ENCODE measurements around the gene STAB2.

The STAB2 gene

GRCh38 chr12:103590271-103590670 lies 3.2 kb downstream of the STAB2 start:
- no peaks in the 10 kb centered on the region for H3K27me3 ChIP-seq (ENCODE audit: control insufficient read depth, insufficient read depth, low read length)
- H3K27ac ChIP-seq (ENCODE audit: low read depth, low read length) = no peak overlapping the region
- no peak overlapping the region for H3K4me3 ChIP-seq (ENCODE audit: low read length)
- no peak overlapping the region for H3K9ac ChIP-seq (ENCODE audit: low read length)
- H3K36me3 ChIP-seq (ENCODE audit: control insufficient read depth, insufficient read depth, low read length) = no peaks in the 10 kb centered on the region
- no peaks in the 10 kb centered on the region for H3K4me1 ChIP-seq (ENCODE audit: control insufficient read depth, insufficient read depth, low read length)

DNA sequence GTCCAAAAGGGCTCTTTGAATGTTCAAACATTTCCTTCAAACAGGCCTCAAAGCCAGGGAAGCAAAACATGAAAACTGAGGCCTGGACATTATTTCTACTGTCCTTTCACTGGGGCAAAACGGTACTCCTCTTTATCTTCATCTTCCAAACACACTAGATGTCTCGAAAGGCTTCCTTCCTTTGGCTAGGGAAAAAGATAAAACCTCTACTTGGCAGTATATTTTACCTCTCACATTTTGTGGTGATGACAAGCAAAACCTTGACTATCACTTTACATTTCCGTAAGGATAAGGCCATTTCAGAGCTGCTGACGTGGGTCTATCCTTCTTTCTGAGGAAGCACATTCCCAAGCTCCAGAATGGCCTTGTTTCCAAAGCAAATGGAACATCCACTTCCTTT lies 9.9 kb downstream of the STAB2 start:
- Histone ChIP-seq H3K4me1 (ENCODE audit: control insufficient read depth, insufficient read depth, low read length) (no peaks in the 10 kb centered on the region), H3K27me3 (ENCODE audit: control insufficient read depth, insufficient read depth, low read length) (no peaks in the 10 kb centered on the region), H3K27ac (ENCODE audit: low read depth, low read length) (no peak overlapping the region), H3K36me3 (ENCODE audit: control insufficient read depth, insufficient read depth, low read length) (no peaks in the 10 kb centered on the region), H3K4me3 (ENCODE audit: low read length) (no peak overlapping the region), H3K9ac (ENCODE audit: low read length) (no peak overlapping the region)

GRCh38 chr12:103599274-103599673 lies 12.2 kb downstream of the STAB2 start:
- no peak overlapping the region for H3K4me3 ChIP-seq (ENCODE audit: low read length)
- H3K9ac ChIP-seq (ENCODE audit: low read length) = no peak overlapping the region
- no peak overlapping the region for H3K27ac ChIP-seq (ENCODE audit: low read depth, low read length)
- H3K36me3 ChIP-seq (ENCODE audit: control insufficient read depth, insufficient read depth, low read length) = no peaks in the 10 kb centered on the region
- H3K27me3 ChIP-seq (ENCODE audit: control insufficient read depth, insufficient read depth, low read length) = no peaks in the 10 kb centered on the region
- no peaks in the 10 kb centered on the region for H3K4me1 ChIP-seq (ENCODE audit: control insufficient read depth, insufficient read depth, low read length)

DNA sequence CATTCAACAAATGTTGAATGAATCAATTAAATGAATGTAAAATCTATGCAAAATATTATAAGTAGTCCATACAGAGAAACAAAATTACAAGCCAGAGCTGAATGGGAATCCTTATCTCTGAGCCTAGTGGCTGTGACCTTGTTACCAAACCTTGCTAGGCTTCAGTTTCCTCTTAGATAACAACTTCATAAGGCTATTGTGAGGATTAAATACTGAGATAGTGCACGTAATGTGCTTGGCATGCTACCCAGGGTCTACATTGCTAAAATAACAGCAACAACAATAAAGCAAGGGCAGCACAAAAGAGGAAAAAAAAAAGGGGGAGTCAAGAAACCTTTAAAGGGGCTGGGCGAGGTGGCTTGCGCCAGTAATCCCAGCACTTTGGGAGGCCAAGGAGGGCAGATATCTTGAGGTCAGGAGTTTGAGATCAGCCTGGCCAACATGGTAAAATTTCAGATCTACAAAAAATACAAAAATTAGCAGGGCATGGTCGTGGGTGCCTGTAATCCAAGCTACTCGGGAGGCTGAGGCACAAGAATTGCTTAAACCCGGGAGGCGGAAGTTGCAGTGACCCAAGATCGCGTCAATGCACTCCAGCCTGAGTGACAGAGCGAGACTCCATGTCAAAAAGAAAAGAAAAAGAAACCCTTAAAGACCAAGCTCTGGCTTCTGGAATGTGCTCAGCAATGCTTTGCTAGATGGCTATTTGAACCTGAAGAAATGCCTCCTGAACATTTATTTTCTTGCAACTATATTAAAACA lies 14.1 kb downstream of the STAB2 start:
- Histone ChIP-seq H3K36me3 (ENCODE audit: control insufficient read depth, insufficient read depth, low read length) (no peaks in the 10 kb centered on the region), H3K4me3 (ENCODE audit: low read length) (no peak overlapping the region), H3K4me1 (ENCODE audit: control insufficient read depth, insufficient read depth, low read length) (no peaks in the 10 kb centered on the region), H3K9ac (ENCODE audit: low read length) (no peak overlapping the region), H3K27ac (ENCODE audit: low read depth, low read length) (no peak overlapping the region), H3K27me3 (ENCODE audit: control insufficient read depth, insufficient read depth, low read length) (no peaks in the 10 kb centered on the region)

GRCh38 chr12:103620395-103620794 lies 33.3 kb downstream of the STAB2 start:
- no peak overlapping the region for H3K27ac ChIP-seq (ENCODE audit: low read depth, low read length)
- H3K4me3 ChIP-seq (ENCODE audit: low read length) = no peak overlapping the region
- H3K9ac ChIP-seq (ENCODE audit: low read length) = no peak overlapping the region
- H3K27me3 ChIP-seq (ENCODE audit: control insufficient read depth, insufficient read depth, low read length) = no peaks in the 10 kb centered on the region
- H3K36me3 ChIP-seq (ENCODE audit: control insufficient read depth, insufficient read depth, low read length) = no peaks in the 10 kb centered on the region
- peaks cover 3% of the 10 kb centered on the region for H3K4me1 ChIP-seq (ENCODE audit: control insufficient read depth, insufficient read depth, low read length)

DNA sequence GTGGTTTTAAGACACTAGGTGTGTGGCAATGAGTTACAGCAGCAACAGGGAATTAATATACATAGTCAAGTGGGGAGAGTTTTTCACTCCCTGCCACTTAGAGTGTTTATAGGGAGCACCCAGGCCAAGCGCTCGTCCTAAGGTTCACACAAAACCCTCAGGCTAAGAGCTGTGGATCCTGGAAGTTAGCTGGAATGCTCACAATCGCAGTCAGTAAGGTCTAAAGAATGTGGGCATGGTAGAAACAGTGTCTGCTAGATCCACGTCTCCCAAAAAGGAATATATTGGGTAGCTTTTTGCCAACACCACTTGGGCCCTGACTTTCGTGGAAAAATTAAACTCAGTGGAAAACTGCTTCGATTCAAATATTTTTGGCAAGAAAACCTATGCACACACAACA lies 36.6 kb downstream of the STAB2 start:
- no peak overlapping the region for H3K9ac ChIP-seq (ENCODE audit: low read length)
- H3K27me3 ChIP-seq (ENCODE audit: control insufficient read depth, insufficient read depth, low read length) = no peaks in the 10 kb centered on the region
- H3K4me3 ChIP-seq (ENCODE audit: low read length) = no peak overlapping the region
- no peaks in the 10 kb centered on the region for H3K36me3 ChIP-seq (ENCODE audit: control insufficient read depth, insufficient read depth, low read length)
- H3K27ac ChIP-seq (ENCODE audit: low read depth, low read length) = peak overlapping the region; percentile 27
- H3K4me1 ChIP-seq (ENCODE audit: control insufficient read depth, insufficient read depth, low read length) = peaks cover 13% of the 10 kb centered on the region

GRCh38 chr12:103626498-103626897 lies 39.4 kb downstream of the STAB2 start:
- Histone ChIP-seq H3K27ac (ENCODE audit: low read depth, low read length) (peak overlapping the region; percentile 68), H3K9ac (ENCODE audit: low read length) (no peak overlapping the region), H3K27me3 (ENCODE audit: control insufficient read depth, insufficient read depth, low read length) (no peaks in the 10 kb centered on the region), H3K36me3 (ENCODE audit: control insufficient read depth, insufficient read depth, low read length) (no peaks in the 10 kb centered on the region), H3K4me1 (ENCODE audit: control insufficient read depth, insufficient read depth, low read length) (peaks cover 13% of the 10 kb centered on the region), H3K4me3 (ENCODE audit: low read length) (no peak overlapping the region)

DNA sequence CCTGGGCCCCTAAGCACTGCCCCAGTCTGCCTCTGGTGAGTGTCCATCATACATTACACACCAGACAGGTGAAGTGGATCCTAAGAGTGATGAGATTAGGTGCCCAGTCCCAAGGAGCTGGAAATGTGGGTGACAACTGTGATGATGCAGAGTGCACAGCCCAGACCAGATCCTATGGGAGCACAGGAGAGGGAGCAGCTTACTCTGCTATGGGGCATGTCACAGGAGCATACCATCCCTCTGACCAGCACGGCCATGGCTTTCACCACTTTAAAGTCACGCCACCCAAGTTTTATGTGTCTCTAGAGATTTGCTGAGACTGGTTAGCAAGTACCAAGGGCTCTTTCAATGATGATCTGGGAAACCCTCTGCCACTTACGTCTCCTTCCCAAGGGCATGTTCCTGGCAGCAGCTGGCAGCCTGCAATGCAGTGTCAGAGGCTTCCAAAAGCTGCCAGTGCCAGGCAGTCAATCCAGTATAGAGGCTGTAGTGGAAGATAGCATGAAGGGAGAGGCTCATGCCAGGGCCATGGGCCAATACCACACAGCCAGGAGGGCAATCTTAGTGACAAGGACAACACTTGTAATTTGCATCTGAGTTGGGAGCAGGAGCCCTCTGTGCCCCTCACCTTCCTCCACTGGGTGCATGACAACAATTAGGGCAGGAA lies 40.2 kb downstream of the STAB2 start:
- Histone ChIP-seq H3K36me3 (ENCODE audit: control insufficient read depth, insufficient read depth, low read length) (no peaks in the 10 kb centered on the region), H3K4me1 (ENCODE audit: control insufficient read depth, insufficient read depth, low read length) (peaks cover 13% of the 10 kb centered on the region), H3K27ac (ENCODE audit: low read depth, low read length) (peak overlapping the region; percentile 68), H3K27me3 (ENCODE audit: control insufficient read depth, insufficient read depth, low read length) (no peaks in the 10 kb centered on the region), H3K9ac (ENCODE audit: low read length) (no peak overlapping the region), H3K4me3 (ENCODE audit: low read length) (no peak overlapping the region)

DNA sequence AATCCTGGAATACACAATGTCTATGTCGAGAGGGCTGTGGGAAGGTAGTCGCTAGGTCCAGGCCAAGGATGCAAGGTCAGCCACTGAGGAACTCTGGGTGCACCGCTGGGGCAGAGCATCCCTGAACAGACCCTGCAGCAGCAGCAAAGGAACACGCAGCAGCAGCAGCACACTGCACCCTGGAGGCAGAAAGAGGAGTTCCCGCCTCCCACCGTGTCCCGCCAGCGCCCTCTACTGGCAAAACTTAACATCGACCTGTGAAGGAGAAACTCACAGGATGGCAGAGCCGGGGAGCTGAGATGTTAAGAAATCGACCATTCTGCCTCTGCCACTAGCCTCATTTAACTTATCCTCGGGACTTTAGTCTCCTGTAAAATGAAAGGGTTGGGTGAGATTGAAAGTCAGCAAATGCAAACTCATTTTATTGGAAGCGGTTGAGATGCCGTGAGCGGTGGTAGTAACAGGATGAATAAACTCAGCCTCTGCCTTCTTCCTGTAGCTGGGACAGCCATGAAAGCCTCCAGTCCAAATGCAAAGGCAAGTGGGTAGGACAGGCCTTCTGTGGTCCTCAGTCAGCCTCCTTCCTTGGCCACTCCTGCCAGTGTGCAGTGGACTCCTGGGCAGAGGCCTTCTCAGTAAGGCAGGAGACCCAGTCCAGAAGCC lies 45.6 kb downstream of the STAB2 start:
- Histone ChIP-seq H3K4me3 (ENCODE audit: low read length) (no peak overlapping the region), H3K27ac (ENCODE audit: low read depth, low read length) (no peak overlapping the region), H3K27me3 (ENCODE audit: control insufficient read depth, insufficient read depth, low read length) (no peaks in the 10 kb centered on the region), H3K36me3 (ENCODE audit: control insufficient read depth, insufficient read depth, low read length) (no peaks in the 10 kb centered on the region), H3K9ac (ENCODE audit: low read length) (no peak overlapping the region), H3K4me1 (ENCODE audit: control insufficient read depth, insufficient read depth, low read length) (peaks cover under 1% of the 10 kb centered on the region)

GRCh38 chr12:103634732-103635131 lies 47.7 kb downstream of the STAB2 start:
- H3K27ac ChIP-seq (ENCODE audit: low read depth, low read length) = no peak overlapping the region
- H3K4me1 ChIP-seq (ENCODE audit: control insufficient read depth, insufficient read depth, low read length) = no peaks in the 10 kb centered on the region
- no peak overlapping the region for H3K4me3 ChIP-seq (ENCODE audit: low read length)
- no peak overlapping the region for H3K9ac ChIP-seq (ENCODE audit: low read length)
- no peaks in the 10 kb centered on the region for H3K36me3 ChIP-seq (ENCODE audit: control insufficient read depth, insufficient read depth, low read length)
- H3K27me3 ChIP-seq (ENCODE audit: control insufficient read depth, insufficient read depth, low read length) = no peaks in the 10 kb centered on the region

GRCh38 chr12:103635419-103635818 lies 48.3 kb downstream of the STAB2 start:
- no peaks in the 10 kb centered on the region for H3K36me3 ChIP-seq (ENCODE audit: control insufficient read depth, insufficient read depth, low read length)
- no peak overlapping the region for H3K9ac ChIP-seq (ENCODE audit: low read length)
- no peak overlapping the region for H3K27ac ChIP-seq (ENCODE audit: low read depth, low read length)
- no peaks in the 10 kb centered on the region for H3K4me1 ChIP-seq (ENCODE audit: control insufficient read depth, insufficient read depth, low read length)
- no peaks in the 10 kb centered on the region for H3K27me3 ChIP-seq (ENCODE audit: control insufficient read depth, insufficient read depth, low read length)
- no peak overlapping the region for H3K4me3 ChIP-seq (ENCODE audit: low read length)

GRCh38 chr12:103637021-103637420 lies 49.9 kb downstream of the STAB2 start:
- no peak overlapping the region for H3K9ac ChIP-seq (ENCODE audit: low read length)
- H3K4me3 ChIP-seq (ENCODE audit: low read length) = no peak overlapping the region
- no peaks in the 10 kb centered on the region for H3K4me1 ChIP-seq (ENCODE audit: control insufficient read depth, insufficient read depth, low read length)
- H3K27me3 ChIP-seq (ENCODE audit: control insufficient read depth, insufficient read depth, low read length) = no peaks in the 10 kb centered on the region
- no peak overlapping the region for H3K27ac ChIP-seq (ENCODE audit: low read depth, low read length)
- H3K36me3 ChIP-seq (ENCODE audit: control insufficient read depth, insufficient read depth, low read length) = no peaks in the 10 kb centered on the region

Data from rectal smooth muscle tissue (tissue), 1 donor.